Measurements from ENCODE around the gene PRDM5.

GRCh38 chr4:120918788-120919187 lies 3.7 kb downstream of the PRDM5 start:
- no peak for TF ChIP-seq POLR2A (conservative IDR thresholded peaks at IDR 0.05)
- TF ChIP-seq MAX (CRISPR knock-in tag; IDR thresholded peaks at IDR 0.05): no peak
- no peak for TF ChIP-seq SNIP1 (IDR thresholded peaks at IDR 0.05; ENCODE audit: low read depth)
- no peak for TF ChIP-seq ATF7 (IDR thresholded peaks at IDR 0.05)
- TF ChIP-seq CTCF (IDR thresholded peaks at IDR 0.05 in 2 of 3, conservative IDR thresholded peaks at IDR 0.05 in 1 of 3; ENCODE audit: insufficient read depth in 2 of 3, low read depth in 1 of 3, low read length in 3 of 3): no peak
